LNCaP clone FGC (cell line): ENCODE data around the gene CPED1.
"Not testable (repeated sequence)": the region's sequence is repeated elsewhere in the genome, so short reads cannot be mapped to it uniquely, and the experiment has no call there.

ENCODE experiments used
- DNase-seq: peaks from one replicate; pipeline ENCODE4 v3.0.0-alpha.2; 2011; ENCODE audit warnings: low read depth
- H3K4me3 ChIP-seq: 2 replicates; pipeline ENCODE4 v1.5.1; 2011; ENCODE audit warnings: mild to moderate bottlenecking, low read depth, low read length, control low read depth
- CTCF ChIP-seq: IDR thresholded peaks from 2 replicates; pipeline ENCODE4 v1.5.1; 2012; ENCODE audit warnings: mild to moderate bottlenecking; ENCODE audit not compliant: control insufficient read depth, insufficient read depth; ENCODE audit errors: extremely low read depth

The CPED1 gene

GRCh38 chr7:120979765-120980499, 8.6 kb upstream of the CPED1 start:
- DNase-seq = no peak
- no peak for TF ChIP-seq CTCF
- no peak overlapping the region for H3K4me3 ChIP-seq

- DNase-seq = no peak
- no peak overlapping the region for H3K4me3 ChIP-seq
- no peak for TF ChIP-seq CTCF
These were observed 7.4 kb upstream of the CPED1 start for GRCh38 chr7:120981117-120981516.

GRCh38 chr7:120981888-120982615, 6.5 kb upstream of the CPED1 start:
- no peak for TF ChIP-seq CTCF

GRCh38 chr7:120983592-120983991, 4.9 kb upstream of the CPED1 start:
- DNase-seq = not testable (repeated sequence)

More at GRCh38 chr7:120981888-120982615, 6.5 kb upstream of the CPED1 start:
- no peak for DNase-seq
- H3K4me3 ChIP-seq = no peak overlapping the region

GRCh38 chr7:120984406-120984805, 4.1 kb upstream of the CPED1 start:
- no peak for DNase-seq
- no peak overlapping the region for H3K4me3 ChIP-seq
- no peak for TF ChIP-seq CTCF

More at GRCh38 chr7:120983592-120983991, 4.9 kb upstream of the CPED1 start:
- not testable (repeated sequence) for H3K4me3 ChIP-seq

GRCh38 chr7:120985130-120985758, 3.3 kb upstream of the CPED1 start:
- DNase-seq = no peak
- H3K4me3 ChIP-seq = no peak overlapping the region
- no peak for TF ChIP-seq CTCF

- TF ChIP-seq CTCF = no peak
- no peak for DNase-seq
- no peak overlapping the region for H3K4me3 ChIP-seq
These were observed 2.7 kb upstream of the CPED1 start for GRCh38 chr7:120985839-120986238.
